GM12801 (cell line): Measurements from ENCODE around the gene CCDC170.

ENCODE experiments used
- TF ChIP-seq, protein P1 (sequence below): IDR thresholded peaks from one replicate; pipeline ENCODE4 v1.5.1; 2011; ENCODE audit warnings: control low read depth; ENCODE audit not compliant: insufficient read length; ENCODE audit errors: extremely low read depth

Gene CCDC170

DNA sequence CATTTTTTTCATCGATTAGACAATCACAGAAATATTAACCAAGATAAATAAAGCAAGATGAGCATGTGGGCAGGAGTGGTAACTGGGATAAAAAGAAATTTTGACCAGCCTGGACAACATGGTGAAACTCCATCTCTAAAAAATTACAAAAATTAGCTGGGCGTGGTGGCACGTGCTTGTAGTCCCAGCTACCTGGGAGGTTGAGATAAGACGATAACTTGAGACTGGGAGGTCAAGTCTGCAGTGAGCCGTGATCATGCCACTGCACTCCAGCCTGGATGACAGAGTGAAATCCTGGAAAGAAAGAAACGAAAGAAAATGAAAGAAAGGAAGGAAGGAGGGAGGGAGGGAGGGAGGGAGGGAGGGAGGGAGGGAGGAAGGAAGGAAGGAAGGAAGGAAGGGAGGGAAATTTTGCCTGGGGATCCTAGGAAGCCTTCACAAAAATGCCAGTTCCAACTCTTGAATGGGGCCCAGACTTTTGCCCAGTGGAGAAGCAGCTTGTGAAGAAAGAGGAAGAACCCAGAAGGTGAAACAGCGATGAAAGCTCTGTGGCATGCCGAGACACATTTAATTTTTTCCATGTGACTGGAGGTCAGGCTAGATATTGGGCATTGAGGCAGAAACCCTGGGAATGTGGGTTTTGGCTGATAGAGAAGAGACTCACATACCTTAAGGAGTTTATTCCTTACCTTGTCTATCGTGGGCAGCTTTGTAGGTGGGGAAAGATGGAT lies 20.3 kb downstream of the CCDC170 start:
- TF ChIP-seq, protein P1, sequence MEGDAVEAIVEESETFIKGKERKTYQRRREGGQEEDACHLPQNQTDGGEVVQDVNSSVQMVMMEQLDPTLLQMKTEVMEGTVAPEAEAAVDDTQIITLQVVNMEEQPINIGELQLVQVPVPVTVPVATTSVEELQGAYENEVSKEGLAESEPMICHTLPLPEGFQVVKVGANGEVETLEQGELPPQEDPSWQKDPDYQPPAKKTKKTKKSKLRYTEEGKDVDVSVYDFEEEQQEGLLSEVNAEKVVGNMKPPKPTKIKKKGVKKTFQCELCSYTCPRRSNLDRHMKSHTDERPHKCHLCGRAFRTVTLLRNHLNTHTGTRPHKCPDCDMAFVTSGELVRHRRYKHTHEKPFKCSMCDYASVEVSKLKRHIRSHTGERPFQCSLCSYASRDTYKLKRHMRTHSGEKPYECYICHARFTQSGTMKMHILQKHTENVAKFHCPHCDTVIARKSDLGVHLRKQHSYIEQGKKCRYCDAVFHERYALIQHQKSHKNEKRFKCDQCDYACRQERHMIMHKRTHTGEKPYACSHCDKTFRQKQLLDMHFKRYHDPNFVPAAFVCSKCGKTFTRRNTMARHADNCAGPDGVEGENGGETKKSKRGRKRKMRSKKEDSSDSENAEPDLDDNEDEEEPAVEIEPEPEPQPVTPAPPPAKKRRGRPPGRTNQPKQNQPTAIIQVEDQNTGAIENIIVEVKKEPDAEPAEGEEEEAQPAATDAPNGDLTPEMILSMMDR = no peak

DNA sequence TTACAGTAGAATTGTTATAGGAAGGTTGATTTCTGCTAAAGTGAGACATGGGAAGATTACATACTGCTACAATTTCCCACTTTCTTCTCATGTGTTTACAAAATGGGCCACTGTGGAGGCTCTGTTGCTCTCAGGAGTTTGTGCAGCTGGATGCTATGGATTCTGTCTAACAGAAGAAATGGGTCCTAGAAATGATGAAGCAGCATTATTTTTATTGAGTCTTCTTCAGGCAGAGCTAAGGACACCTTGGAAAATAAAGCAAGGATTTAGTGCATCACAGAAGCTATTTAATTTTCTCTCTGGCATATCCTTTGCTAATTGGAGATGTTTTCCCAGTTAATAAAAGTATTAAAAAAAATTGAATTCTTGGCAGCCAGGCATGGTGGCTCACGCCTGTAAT lies 29.2 kb downstream of the CCDC170 start:
- TF ChIP-seq, protein P1 = no peak

DNA sequence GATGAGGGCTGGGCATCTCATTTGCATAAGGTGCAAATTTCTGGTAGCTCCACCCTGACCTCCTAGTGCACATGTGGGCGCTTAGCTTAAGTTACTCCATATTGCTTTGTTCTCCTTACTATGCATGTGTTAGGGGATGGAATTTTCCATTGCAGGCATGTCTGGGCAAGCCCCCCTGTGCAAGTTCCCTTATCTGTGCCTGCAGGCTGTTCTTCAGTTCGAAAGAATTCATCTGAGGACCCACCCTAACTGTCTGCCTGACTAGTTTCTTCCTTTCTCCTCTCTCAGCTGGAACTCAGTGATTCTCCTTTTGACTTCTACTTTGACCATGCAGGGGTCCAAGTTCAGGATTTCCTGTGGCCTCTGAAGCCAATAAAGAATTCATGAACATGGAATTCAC lies 30.2 kb downstream of the CCDC170 start:
- TF ChIP-seq, protein P1 = no peak

DNA sequence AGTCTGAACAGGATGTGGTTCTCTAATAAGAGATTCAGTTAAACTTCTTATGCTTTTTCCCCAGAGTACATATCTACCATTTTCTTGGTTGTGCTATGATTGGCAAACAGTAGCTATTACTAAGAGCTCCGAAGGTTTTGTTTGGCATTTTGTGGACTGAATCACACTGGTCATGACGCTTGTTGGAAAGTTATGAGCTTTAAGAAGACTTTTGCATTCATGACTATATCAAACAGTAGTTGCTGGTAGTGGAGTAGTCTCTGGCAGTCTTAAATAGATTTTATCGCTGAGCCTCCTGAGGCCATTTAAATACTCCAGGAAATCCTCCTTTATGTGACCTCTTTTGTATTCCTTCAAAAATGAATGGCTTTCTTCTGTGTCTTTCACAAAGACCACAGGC lies 40.8 kb downstream of the CCDC170 start:
- TF ChIP-seq, protein P1 = no peak

DNA sequence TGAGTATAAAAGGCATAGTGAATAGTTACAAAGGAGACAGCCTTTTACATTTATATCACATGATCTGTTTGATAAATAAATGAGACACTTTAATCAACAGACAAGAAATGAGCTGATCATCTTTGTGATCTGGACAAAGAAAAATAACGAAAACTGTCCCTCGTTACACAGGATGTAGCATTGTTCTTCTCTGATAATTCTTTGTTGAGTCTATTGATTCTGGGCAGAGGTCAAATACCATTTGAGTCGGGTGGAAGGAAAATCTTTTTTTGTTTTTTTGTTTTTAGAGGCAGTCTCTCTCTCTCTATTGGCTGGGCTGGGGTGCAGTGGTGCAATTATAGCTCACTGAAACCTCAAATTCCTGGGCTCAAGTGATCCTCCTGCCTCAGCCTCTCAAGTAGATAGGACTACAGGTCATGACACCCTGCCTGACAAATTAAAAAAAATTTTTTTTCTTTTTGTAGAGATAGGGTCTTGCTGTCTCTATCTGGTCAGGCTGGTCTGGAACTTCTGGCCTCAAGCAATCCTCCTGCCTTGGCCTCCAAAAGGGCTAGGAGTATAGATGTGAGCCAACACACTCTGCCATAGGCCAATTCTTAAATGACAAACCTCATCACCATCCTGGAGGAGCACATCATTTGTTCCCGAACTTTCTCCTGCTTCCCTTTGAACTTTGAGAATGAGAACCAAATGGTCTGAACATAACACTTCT lies 41.8 kb downstream of the CCDC170 start:
- TF ChIP-seq, protein P1 = no peak

DNA sequence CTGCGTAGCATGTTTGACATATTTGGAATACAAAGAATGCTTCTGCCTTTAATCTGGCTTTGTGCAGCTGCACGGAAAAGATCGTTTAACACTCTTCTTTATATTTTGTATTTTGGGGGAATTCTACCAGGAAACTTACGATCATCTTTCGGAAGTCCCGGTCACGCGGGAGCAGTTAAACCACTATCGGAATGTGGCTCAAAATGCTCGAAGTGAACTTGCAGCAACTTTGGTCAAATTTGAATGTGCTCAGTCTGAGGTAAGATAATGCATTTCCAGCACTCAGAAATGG lies 42.3 kb downstream of the CCDC170 start:
- TF ChIP-seq, protein P1 = no peak

DNA sequence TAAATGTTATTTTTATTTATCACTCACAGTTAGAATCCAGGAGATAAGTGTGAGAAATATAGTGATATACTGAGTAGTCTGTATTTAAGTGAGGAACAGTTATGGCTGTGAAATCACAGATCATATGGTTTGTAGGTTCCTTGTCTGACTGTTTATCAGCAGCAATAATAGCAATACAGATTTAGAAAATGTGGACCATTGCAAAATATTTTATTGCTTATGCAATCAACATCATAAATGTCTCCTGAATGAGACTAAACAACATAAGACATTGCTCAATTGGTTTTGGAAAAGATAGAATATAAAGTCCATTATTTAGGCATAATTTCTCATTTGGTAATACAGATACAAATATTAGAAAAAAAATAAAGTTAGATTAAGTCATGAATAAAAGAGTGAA lies 43.7 kb downstream of the CCDC170 start:
- TF ChIP-seq, protein P1 = no peak
